NCI-H1417 (cell line): ENCODE data around the gene FLRT3.

ENCODE experiments used
- DNase-seq, 3 experiments: peaks; one replicate each; lab custom pipeline; 2025; lab: John Stamatoyannopoulos, UW

FLRT3 gene

GRCh38 chr20:14319704-14320103 lies 17.7 kb downstream of the FLRT3 start:
- no peak for DNase-seq

GRCh38 chr20:14313341-14314020 lies 23.9 kb downstream of the FLRT3 start:
- DNase-seq, result no peak

DNA sequence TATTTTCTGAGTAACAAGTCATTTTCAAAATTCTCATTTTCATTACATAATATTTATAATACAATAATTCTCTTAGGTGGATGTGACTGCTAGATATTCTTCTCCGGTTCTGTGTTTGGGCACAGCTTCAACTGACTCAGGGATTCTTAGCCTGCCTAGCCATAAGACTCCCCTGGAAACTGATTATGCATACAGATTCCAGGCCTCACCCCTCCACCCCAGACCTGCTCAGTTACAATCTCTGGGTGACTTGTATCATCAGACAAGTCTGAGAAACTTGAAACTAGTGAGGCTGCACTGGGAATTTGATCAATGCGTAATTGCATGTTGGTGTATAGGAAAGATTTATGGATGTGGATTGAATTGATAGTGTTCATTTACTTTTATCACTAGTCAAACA lies 25.4 kb downstream of the FLRT3 start:
- DNase-seq, result no peak

DNA sequence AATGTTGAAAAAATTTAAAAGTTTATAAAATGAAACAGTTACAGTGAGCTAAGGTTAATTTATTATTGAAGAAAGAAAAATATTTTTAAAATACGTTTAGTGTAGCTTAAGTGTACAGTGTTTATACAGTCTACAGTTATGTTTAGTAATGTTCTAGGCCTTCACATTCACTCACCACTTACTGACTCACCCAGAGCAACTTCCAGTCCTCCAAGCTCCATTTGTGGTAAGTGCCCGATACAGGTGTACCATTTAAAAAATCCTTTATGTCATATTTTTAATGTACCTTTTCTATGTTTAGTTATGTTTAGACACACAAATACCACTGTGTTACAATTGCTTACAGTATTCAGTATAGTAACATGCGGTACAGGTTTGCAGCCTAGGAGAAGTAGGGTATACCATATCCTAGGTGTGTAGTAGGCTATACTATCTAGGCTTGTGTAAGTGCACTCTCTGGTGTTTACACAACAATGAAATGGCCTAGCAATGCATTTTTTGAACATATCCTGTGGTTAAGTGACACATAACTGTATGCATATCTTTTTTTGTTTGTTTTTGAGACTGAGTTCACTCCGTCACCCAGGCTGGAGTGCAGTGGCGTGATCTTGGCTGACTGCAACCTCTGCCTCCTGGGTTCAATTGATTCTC lies 26.3 kb downstream of the FLRT3 start:
- DNase-seq, result no peak

DNA sequence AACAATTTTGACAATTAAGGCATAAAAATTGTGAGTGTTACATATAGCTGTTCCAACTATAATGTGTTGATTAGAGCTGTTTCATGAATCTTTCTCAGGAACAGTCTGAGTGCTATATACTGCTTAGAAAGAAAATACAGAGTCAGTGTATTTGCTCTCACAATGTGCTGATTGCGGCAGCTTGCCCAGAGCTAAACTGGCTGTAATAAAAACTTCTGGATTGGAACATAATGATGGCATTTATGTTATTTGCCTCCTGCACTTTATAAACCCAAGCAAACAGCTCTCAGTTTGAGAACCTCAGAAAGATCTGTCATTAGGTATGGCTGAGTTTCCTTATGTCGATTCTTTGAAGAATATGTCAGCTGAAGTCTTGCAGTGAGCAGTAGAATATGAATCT lies 29.5 kb downstream of the FLRT3 start:
- no peak for DNase-seq

DNA sequence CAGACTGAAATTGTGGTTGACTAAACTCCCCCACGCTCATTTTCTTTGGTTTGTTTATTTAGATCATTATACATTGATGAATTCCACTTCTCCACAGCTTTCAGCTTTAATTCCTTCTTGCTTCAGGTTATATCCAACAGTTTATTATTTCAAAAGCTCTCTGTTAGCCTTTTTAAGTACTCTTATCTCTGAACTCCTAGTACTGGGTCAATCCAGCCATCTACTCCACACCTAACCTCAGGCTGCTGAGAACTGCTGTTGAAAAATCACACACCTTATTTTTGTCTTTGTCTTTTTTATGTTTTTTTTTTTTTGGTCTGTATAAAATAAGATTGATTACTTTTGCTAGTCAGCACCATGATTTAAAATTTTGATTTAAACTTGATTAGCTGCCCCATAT lies 32.9 kb downstream of the FLRT3 start:
- no peak for DNase-seq

DNA sequence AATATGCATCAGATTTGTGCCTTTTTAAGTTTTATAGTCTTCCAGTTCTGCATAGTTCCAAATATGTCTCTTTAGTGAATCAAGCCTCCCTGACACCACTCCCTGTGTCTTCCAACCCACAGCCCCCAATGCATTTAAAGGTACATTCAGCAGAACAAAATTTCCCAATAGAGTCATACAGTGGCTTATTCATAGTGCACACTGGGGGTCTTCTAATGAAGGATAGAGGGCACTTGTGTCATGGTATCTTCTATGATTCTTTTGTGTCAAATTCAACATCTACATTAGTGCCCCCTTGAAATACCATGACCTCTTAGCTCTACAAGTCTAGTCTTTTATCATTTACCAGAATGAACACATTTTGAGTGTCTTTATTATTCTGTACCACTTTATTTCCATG lies 33.8 kb downstream of the FLRT3 start:
- DNase-seq, result no peak

DNA sequence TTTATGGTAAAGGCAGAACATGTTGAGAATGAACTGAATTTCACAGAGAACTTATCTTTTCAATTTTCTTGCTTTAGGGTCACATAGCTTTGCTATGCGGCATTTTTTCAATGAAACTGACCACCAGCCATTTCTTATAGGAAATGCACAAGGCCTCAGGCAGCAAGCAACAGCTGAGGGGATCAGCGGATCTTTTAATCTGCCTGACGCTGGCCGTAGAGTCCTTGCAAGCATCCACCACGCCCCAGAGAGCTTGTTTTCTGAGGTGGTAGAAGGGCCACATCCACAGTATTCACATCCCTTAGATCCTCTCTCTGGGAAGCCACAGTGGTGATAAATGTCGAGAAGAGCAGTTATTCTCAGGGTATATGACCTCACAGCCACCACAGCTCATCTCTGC lies 34.3 kb downstream of the FLRT3 start:
- DNase-seq, result no peak

DNA sequence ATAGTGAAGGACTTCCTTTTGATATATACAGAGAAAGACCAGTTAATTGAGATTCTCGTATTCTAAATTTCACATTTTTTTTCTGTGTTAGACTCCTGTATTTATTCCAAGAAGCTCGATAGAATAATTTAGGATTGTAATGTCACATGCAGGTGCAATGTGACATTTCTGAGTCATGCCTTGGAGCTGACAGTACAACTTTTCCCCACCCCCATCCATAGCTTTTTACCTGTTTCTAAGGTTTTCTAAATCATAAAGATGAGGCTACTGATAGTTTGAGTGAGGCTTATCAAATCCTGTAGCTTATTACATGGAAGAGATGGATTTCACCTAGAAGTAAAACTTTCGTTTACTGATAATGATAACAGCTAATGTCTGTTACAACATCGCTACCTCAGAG lies 37.6 kb downstream of the FLRT3 start:
- no peak for DNase-seq

DNA sequence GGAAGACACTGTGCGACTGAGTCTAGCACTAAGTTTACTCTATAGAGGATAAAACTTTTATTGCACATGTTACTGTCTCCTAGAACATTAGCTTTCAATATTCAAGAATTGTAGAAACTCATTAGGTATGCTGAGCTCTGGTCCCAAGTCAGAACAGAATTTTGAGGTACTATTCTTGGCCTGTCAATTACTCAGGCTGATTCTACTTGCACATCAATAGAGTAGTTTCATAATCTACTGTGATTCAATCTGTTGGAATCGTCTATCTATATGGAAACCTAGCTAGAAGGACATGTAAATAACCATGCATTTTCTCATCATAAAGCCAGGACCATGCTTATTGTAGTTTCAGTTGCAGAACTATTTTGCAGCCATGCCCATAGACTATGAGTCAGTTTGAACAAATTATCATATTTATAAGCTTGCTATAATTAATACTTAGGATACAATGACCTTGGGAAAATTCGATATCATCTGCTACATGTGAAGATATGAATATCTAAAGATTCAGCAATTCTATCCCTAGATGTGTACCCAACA lies 41.6 kb downstream of the FLRT3 start:
- DNase-seq, result no peak

GRCh38 chr20:14295238-14295637 lies 42.2 kb downstream of the FLRT3 start:
- no peak for DNase-seq

GRCh38 chr20:14291502-14291901 lies 45.9 kb downstream of the FLRT3 start:
- no peak for DNase-seq

DNA sequence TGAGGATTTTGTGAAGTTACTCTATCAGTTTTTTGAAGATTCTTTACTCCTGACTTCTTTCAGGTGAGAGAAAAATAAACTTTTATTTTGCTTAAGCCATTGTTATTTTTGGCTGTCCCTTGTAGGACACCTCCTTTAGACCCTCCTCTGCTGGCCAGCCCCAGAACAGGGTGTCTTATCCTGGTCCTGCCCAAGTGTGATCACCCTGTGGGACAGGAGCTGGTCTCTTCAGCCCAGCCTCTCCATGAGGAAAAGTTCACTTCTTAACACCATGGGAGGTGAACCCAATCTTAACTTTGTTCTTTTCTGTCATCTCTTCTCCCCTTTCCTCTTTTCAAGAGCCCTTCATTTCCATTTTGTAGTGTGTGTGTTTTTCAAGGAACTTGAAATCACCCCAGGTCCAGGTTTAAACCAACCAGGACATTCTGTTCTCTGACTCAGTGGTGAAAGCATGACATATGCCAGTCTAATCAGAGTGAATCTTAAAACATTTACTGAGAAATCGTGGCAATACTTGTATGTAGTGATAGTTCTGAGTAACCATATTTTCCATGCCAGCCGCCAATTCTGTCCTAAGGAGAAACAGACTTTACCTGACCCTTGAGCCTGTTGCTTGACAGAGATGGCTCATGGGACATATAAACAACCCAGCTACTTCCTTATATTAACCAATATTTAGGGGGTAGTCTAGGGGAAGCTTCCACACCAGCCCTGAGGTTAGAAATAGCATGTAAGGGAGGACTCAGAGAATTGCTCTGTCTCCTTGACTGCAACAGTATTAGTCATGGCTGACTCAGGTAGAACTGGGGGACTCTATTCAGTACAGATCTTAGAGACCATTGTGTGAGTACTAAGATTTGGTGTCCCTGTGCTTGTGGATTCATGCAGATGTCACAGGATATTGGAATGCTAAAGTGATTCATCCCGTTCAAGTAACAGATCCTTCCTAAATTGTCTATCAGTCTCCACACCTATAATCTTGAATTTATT lies 48.8 kb downstream of the FLRT3 start:
- DNase-seq, result no peak

GRCh38 chr20:14284443-14284842 lies 53.0 kb downstream of the FLRT3 start:
- no peak for DNase-seq

DNA sequence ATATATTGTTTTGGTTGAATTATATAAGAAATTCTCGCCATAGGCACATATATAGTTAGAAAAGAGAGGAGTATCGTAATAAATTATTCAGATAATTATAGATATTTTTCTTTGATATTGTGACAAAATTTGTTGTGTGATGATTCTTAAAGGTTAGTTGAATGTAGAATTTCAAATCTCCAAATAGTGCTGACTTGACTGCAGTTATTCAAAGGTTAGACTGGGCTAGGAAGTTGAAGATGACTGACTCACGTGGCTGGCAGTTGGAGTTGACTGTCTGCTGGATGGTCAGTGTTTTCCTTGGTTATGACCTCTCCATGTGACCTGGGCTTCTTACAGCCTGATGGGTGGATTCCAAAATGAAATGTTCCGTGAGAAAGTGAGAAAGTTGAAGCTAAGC lies 55.3 kb downstream of the FLRT3 start:
- DNase-seq, result no peak
